Lower leg skin (tissue), 4 donors: ENCODE measurements around the gene TYW3. TPM values are rescaled to one million over a fixed set of nuclear protein-coding genes. Genes with fewer than 3 reads are reported as not detected.

Experiments used
- DNase-seq, 2 donors: peaks; one replicate each; pipeline ENCODE4 v3.0.0-alpha.2; 2019; ENCODE audit warnings: low spot score in 2 of 2
- H3K4me3 ChIP-seq: fragments of 200-600 bp; sonication (generic); 2 replicates; pipeline ENCODE4 v1.5.1; 2017; ENCODE audit warnings: mild to moderate bottlenecking, low read depth; ENCODE audit not compliant: poor library complexity, severe bottlenecking
- POLR2A ChIP-seq, 2 donors: fragments of 450-650 bp; IDR thresholded peaks; one replicate each; pipeline ENCODE4 v1.6.1; 2016 to 2017; ENCODE audit warnings: antibody characterized with exemption in 2 of 2, mild to moderate bottlenecking in 1 of 2, moderate library complexity in 1 of 2
- WGBS, 2 donors: methylation state at CpG; one replicate each; pipeline ENCODE4 v1.1.5; 2018; 5-methylcytosine and 5-hydroxymethylcytosine counted together
- intact Hi-C: fragments of 100-400 bp; cut with DNase I; formaldehyde crosslinking; loops from one replicate; pipeline ENCODE4 v1.15.0; 2023; ENCODE audit warnings: low total_unique reads
- total RNA-seq, 4 donors: library from RNA; depleted of rRNA; stranded (reverse); fragments of >200 nt; gene quantifications; one replicate each; pipeline ENCODE4 v1.1.0, GENCODE V29; 2016
- TF ChIP-seq, protein P1 (sequence below), 3 donors: fragments of 450-650 bp; IDR thresholded peaks; one replicate each; pipeline ENCODE4 v1.5.1; 2016; ENCODE audit warnings: antibody characterized with exemption in 3 of 3, mild to moderate bottlenecking in 3 of 3, moderate library complexity in 2 of 3

TYW3 gene
- total RNA-seq, 4 donors from 2014 or later: 6.5 to 10.8 (median 8.7) TPM

GRCh38 chr1:74690364-74690696, 42.6 kb upstream of the TYW3 start:
- 3 to 48% methylated on average over 2 of the region's 2 CpGs for WGBS, 2 donors
- DNase-seq: no peak
- H3K4me3 ChIP-seq: no peak overlapping the region
- intact Hi-C loops: no loop called here
- TF ChIP-seq, protein P1, sequence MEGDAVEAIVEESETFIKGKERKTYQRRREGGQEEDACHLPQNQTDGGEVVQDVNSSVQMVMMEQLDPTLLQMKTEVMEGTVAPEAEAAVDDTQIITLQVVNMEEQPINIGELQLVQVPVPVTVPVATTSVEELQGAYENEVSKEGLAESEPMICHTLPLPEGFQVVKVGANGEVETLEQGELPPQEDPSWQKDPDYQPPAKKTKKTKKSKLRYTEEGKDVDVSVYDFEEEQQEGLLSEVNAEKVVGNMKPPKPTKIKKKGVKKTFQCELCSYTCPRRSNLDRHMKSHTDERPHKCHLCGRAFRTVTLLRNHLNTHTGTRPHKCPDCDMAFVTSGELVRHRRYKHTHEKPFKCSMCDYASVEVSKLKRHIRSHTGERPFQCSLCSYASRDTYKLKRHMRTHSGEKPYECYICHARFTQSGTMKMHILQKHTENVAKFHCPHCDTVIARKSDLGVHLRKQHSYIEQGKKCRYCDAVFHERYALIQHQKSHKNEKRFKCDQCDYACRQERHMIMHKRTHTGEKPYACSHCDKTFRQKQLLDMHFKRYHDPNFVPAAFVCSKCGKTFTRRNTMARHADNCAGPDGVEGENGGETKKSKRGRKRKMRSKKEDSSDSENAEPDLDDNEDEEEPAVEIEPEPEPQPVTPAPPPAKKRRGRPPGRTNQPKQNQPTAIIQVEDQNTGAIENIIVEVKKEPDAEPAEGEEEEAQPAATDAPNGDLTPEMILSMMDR (IDR thresholded peaks at IDR 0.05): no peak
- TF ChIP-seq POLR2A (IDR thresholded peaks at IDR 0.05): no peak

DNA sequence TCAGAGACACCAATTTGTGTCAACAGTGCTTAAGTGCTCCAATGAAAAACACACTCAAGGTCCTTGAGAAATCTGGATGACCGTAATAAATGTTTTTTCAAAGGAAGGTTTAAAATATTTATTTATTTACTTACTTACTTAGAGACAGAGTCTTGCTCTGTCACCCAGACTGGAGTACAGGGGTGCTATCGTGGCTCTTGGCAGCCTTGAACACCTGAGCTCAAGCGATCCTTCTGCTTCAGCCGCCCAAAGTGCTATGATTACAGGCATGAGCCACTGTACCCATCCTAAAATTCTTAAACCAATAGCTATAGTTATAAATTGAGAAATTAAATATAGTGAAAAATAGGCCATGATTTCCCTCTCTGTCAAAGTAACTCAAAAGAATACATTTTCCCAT, 42.0 kb upstream of the TYW3 start:
- H3K4me3 ChIP-seq: no peak overlapping the region
- no peak for DNase-seq
- intact Hi-C loops: no loop called here
- 83 to 86% methylated on average over 4 of the region's 4 CpGs for WGBS, 2 donors
- no peak for TF ChIP-seq POLR2A (IDR thresholded peaks at IDR 0.05)
- TF ChIP-seq, protein P1 (IDR thresholded peaks at IDR 0.05): no peak

DNA sequence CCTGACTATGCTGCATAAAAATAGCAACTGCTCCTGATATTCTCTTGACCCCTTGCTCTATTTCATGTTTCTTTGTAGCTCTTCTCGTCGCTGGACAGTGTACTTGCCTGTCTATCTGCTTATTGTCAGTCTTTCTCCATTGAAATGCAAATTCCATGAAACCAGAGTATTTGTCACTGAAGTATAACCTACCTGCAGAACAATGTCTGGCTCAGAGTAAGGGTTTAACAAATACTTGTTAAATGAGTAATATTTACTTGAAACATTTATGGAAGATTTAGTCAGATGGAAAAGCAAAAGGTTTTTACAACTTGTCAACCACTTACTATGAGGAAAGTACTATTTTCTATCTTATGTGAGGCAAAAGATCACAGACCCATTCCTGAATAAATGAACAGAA, 39.5 kb upstream of the TYW3 start:
- intact Hi-C loops: no loop called here

DNA sequence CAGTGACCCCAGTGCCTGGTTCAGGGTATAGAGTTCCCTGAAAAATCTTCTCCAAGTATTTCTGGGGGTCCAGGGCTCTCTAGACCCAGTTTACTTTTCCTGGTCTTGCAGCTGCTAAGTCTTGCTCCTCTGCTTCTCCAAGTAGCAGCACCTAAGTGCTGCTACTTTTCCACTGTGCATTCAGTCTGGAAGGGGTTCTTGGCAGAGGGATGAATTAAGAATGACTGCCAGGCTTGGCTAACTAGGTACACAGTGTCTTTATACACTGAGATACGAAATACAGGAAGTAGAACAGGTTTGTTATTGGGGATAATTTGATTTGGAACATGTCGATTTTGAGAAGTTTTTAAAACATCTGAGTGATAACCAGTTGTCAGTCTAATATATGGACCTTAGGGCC, 35.1 kb upstream of the TYW3 start:
- intact Hi-C loops: no loop called here
- no peak for DNase-seq
- no peak overlapping the region for H3K4me3 ChIP-seq
- 52 to 59% methylated on average over 2 of the region's 2 CpGs for WGBS, 2 donors
- TF ChIP-seq, protein P1 (IDR thresholded peaks at IDR 0.05): no peak
- no peak for TF ChIP-seq POLR2A (IDR thresholded peaks at IDR 0.05)

More for the DNA sequence above, 39.5 kb upstream of the TYW3 start:
- WGBS, 2 donors: 81 to 83% methylated on average over 2 of the region's 2 CpGs
- TF ChIP-seq, protein P1 (IDR thresholded peaks at IDR 0.05): no peak
- no peak for TF ChIP-seq POLR2A (IDR thresholded peaks at IDR 0.05)
- no peak overlapping the region for H3K4me3 ChIP-seq
- DNase-seq: no peak

DNA sequence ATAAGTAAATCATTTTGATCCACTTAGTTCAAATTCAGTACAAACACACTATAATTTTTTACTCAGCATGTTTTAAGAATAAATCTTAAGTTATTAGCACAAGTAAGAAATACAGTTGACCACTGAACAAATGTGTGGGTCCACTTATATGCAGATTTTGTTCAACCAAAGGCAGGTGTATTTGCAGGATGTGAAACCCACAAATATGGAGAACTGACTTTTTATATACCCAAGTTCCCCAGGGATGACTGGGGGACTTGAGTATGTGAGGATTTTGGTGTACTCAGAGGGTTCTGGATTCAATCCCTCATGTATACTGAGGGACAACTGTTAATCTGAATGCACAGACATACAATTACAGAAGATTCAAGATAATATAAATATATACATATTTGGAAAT, 33.6 kb upstream of the TYW3 start:
- intact Hi-C loops: no loop called here
- H3K4me3 ChIP-seq: no peak overlapping the region
- DNase-seq: no peak
- no peak for TF ChIP-seq POLR2A (IDR thresholded peaks at IDR 0.05)
- TF ChIP-seq, protein P1 (IDR thresholded peaks at IDR 0.05): no peak

DNA sequence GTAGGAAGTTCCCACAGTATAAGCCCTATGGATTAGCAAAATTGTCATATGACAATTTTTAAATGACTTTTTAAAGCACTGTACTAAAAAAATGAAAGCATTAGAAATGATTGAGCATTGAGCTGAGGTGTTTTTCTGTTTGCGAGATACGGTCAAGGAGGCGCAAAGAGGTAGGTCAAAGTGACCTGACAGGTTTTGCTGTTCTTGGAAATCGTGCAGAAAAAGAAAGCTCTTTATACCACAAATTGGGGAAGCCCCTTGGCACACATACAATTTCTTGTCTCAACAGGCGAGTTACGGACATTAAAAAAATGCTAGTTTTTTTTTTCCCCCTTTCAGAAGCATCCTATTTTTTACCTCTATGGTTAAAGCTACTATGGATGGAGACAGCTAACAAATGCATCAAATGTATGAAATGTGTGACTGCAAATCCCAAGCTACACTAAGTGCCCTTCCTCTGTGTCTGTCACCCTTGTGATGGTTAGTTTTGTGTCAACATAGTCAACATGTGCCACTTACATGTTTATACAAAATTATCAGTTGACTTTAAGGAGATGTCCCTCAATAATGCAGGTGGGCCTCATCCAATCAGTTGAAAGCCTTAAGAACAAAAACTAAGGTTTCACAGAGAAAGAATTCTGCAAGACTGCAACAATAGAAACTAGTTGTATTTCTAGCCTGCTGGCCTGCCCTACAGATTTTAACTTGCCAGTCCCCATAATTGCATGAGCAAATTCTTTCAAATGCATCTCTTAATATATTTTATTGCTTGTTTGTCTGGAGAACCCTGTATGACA, 29.4 kb upstream of the TYW3 start:
- intact Hi-C loops: no loop called here
- 61 to 68% methylated on average over 6 of the region's 6 CpGs for WGBS, 2 donors
- no peak for TF ChIP-seq POLR2A (IDR thresholded peaks at IDR 0.05)
- TF ChIP-seq, protein P1 (IDR thresholded peaks at IDR 0.05): no peak
- no peak overlapping the region for H3K4me3 ChIP-seq
- DNase-seq: no peak
